HG03066 (cell line): ENCODE data around the gene HOXA3.

Experiments used
- ATAC-seq: cut with Tn5 transposase; IDR thresholded peaks from one replicate; pipeline ENCODE4 v1.9.1; 2021; ENCODE audit warnings: low read depth; ENCODE audit not compliant: unreplicated experiment

The HOXA3 gene

DNA sequence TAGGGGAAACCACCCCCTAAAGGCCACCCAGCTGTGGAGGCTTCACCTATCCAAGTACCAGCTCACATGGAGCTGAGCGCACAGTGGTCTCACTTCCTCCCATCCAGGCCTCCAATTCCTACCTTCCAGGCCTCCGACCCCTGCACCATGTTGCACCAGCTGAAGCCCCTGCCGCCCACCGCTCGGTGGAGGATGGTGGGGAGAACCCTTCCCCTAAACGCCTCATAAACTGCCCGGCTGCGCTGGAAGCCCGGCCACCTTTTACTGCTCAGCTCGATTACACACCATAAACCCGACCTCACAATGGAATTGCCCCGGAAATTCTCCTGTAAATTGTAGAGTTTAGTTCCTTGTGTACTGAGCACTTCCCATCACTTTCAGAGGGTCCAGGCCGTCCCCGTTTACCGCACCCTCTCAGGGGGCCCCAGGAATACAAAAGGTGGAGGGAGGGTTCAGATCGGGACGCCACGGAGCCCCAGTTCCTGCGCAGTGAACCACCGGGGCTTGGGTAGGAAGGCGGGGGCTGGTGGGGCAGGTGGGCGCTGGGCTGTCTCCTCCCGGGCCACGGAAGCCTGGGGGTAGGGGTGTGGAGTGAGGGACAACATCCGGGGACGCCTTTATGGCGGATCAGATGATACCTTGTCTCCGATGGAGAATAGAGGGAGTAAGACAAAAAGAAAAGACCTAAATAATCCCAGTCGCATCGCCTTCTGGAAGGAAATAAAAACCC, 5.5 kb upstream of the HOXA3 start:
- no peak for ATAC-seq

DNA sequence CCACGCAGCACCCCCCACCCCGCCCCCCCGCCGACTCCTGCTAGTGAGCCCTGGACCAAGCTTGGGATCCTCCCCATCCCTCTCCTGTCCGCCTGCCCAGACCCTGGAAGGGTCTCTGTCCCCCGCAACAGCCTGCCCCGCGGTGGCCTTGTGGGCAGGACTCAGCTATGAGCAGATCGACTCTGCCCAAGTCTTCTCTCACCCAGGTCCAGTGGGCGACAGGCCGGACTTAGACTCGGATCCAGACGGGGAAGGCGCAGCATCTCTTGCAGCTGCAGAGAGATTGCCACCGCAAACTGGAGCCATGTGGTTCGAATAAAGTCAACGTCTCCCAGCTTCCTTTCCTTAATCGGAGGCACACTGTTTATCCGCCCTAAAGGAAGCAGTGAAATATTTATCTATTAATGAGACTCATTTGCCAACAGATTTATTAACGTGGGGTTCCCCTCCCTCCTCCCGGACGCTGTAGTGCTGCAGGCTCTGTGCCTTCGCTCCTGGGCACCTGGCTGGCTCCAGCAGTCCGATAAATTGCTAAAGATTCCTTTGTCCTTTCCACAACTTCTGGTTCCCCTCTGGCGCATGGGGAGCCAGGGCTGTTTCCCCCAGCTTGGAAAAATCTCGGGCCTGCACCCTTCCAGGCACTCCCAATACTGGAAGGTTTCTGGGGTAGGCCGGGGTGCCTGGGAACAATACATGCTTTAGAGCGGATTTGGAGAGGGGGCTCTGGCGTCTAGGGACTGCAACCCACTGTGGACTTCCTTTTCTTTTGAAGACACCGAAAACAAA, 4.7 kb upstream of the HOXA3 start:
- ATAC-seq = no peak

DNA sequence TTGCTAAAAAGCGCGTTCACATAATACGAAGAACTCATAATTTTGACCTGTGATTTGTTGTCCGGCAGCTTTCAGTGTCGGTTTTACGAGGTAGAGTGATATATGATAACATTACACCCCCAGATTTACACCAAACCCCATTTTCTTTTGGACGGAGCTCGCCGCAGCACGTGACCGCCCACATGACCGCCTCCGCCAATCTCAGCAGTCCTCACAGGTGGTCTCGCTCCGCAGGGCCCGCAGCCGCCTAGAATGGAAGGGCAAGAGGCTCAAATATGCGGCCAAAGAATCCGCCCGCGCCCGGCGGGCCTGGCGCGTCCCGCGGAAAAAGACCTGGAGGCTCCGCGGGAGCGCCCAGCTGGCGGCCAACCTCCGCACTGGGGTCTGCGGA, 4.1 kb upstream of the HOXA3 start, which contains the start of gene HOXA7:
TSS of gene HOXA7 (minus strand) at position 168 of the 391 bp plus-strand sequence. CDS start at position 38, 130 bp downstream.
- no peak for ATAC-seq

DNA sequence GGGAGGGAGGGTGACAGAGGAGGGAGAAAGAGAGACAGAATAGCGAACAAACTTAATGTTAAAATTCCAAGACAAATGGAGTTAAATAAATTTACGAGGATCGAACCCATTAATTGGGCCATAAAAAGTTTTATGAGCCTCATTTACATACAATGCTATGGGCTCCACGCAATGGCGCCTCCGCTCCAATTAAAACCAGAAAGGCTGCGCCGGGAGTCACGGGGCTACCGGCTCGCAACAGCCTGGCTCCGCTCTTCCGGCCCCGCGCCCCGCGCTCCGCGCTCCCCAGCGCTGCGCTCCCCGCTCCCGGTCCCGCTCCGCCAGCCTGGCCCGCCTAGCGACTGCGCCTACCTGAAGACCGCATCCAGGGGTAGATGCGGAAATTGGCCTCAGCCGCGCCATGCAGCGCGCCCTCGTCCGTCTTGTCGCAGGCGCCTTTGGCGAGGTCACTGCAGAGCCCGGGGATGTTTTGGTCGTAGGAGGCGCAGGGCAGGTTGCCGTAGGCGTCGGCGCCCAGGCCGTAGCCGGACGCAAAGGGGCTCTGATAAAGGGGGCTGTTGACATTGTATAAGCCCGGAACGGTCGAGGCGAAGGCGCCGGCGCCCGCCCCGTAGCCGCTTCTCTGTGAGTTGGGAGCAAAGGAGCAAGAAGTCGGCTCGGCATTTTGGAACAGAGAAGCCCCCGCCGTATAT, 3.6 kb upstream of the HOXA3 start:
- no peak for ATAC-seq

DNA sequence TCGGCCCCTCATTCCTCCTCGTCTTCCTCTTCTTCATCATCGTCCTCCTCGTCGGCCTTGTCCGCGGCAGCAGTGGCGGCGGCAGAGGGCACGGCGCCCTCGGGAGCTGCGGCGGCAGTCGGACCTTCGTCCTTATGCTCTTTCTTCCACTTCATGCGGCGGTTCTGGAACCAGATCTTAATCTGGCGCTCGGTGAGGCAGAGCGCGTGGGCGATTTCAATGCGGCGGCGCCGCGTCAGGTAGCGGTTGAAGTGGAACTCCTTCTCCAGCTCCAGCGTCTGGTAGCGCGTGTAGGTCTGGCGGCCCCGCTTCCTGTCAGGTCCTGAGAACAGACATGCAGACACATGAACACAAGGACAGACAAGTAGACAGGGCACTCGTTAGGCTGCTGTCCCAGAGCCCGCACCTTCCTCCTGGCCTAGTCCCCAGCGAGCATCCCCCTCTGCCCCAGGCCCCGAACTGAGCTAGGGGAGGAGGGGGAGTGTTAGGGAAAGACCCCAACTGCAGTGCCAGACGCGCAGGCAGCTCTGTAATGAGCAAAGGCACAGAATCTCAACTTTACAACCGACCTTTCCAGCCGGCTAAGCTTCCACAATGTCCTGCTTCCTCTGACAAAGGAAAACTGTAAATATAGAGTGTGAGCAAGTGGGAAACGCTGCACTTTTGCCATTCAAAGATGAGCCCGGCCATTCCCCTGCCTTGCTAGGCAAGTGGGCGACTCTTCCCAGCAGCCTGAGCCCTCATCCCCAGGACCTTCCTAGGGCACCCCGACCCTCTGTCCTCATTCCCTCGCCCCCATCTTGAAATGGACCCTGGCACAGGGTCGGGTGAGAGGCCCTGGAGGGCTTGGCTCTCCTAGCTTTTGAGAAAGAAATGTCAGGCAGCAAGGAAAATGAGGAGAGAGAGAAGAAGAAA, 2.8 kb upstream of the HOXA3 start:
- ATAC-seq = no peak

DNA sequence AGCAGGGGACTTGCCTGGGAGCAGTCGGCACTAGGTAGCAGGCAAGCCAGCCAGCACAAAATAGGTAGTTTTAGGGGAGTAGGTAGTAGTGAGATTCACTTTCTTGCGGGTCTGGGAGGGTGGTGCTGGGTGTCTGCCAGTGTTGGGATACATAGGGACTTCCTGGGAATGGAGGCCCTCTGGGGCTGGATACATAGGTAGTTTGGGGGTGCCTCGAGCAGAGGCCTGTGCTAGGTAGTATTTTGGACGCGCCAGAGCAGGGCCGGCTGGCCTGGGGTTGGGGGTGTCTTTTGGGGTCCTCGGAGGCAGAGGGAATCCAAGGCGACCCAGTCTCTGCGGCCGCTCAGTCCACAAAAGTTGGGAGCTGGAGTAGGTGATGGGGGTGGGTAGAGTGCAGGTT, 2.0 kb upstream of the HOXA3 start:
- no peak for ATAC-seq

DNA sequence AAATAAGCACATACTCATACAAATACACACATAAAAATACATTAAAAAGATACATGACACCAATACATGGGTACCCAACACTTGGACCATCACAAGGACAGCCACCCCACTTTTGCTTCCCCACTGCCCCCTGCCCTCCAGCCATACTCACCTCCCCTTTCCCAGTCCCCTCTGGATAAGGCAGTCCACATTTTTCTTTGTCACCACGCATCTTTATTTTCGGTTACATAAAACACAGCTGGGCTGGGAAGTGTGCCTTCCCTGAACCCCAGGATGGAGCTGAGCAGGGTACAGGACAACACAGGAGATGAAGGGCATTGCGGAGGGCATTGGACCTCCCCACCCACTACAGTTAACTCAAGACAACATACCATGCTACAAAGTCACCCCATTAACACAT, 1.1 kb upstream of the HOXA3 start:
- ATAC-seq = no peak

DNA sequence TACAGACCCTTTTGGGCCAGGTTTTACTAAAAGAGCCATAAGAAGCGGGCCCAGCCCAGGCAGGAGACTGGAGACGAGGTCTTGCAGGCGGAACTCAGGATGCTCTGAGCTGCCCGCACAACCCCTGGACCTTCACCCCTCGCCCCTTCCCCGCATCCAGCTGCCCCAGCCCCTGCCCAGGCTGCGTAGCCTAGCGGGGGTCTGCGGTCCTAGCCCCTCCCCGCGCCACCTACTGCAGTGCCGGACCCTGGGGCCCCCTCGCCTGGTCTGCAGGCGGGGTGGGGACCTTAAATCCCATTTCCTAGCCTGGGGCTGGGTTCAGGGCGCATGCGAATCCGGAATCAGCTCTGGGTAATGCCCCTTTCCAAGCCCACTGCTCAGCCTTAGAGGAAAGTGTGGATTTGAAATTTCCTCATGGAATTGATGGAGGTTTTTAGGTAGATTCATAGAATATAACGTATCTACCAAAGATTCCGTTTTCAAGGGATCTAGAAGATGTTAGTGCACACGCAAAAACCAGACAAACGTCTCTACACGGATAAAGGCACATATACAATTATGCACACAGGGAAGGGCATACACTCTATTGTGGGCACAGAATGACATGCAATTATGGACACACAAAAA, 546 bp upstream of the HOXA3 start:
- no peak for ATAC-seq

DNA sequence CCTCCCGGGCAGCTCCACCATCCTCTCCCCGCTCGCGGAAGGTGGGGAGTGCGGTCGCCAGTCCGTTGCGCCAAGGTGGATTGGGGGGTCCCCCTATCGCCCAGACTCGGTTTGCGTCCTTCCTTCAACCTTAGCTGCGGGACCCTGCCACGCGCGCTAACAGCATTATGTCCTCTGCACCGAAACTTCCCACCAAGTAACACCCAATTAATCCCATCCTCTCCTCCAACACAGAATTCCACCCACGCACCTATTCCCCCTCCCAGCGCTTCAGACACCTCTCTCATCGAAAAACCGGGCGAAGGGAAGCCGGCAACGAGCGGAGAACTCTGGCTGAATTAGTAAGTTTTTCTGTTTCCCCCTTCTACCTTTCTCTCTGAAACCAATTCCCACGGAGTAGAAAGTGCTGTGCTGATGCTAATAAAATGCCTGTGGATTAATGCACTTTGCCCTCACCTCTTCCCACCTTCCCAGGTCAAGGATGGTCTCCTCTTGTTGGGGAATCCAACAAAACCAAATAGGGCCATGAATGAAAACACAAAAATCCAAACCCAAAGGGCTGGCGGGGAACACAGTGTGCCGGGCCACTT, 947 bp downstream of the HOXA3 start:
- no peak for ATAC-seq

DNA sequence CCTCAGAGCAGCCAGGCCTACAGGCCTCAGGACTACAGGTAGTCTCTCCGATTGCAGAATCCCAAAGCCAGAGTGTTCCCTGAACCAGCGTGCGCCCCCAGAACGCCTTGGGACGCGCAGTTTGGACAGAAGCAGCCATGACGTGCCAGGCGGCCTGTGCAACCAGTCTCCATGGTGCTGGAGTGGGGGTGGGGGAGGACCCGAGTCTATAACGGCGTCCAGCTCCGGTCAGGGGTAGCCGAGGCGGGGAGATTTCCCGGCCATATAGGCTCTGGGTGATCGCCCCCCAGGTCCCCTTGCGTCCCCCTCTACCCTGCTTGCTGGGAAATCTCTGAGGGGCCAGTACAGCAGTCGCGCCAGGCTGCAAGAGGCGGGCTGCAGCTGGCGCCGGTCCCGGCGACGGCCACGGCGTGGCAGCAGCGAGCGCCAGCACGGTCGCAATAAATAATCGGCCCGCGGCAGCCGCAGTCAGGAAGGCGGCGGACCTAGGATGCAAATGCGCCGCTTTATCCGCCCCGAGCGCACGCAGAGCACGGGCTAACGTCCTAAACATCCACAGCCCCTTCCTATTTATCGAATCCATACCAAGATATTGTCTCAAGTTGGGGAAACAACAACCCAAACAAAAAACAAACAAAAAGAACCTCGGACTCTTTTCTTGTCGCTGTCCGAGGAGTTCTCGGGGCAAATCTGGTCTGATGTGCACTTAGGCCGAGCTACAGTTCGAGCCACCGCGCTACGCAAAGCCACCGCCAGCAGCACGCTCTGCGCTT, 1.6 kb downstream of the HOXA3 start:
- peak; percentile 71 for ATAC-seq

DNA sequence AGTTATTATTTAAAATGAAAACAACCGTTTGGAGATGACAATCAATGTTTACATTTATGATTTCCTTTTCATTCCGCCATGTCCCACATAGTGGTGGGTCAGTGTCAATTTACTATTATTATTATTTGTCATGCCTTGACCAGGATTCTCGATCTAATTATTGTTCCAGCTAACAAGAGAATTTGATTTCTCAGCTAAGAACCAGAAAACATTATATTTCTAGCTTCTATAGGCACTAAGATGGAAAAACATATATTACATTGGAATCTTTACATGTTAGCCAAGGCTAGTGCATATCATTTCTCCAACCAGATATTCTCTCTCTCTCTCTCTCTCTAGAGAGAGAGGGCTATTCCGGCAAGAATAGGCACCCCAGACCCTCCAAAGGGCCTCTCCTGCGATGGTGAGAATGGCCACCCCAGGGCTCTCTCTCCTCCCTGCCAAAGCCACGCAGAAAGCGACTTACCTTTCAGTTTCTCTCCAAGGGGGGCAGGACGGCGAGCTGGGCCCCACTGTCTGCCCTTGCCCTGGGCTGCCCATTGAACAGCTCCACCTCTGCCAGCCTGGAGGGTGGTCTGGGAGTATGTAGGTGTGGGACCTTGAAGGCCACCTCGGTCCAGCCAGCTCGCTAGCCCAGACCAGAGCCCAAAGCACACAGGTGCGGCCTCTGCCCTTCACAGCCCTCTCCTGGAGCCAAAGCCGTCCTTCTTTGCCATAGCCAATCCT, 2.4 kb downstream of the HOXA3 start:
- peak; percentile 10 for ATAC-seq

DNA sequence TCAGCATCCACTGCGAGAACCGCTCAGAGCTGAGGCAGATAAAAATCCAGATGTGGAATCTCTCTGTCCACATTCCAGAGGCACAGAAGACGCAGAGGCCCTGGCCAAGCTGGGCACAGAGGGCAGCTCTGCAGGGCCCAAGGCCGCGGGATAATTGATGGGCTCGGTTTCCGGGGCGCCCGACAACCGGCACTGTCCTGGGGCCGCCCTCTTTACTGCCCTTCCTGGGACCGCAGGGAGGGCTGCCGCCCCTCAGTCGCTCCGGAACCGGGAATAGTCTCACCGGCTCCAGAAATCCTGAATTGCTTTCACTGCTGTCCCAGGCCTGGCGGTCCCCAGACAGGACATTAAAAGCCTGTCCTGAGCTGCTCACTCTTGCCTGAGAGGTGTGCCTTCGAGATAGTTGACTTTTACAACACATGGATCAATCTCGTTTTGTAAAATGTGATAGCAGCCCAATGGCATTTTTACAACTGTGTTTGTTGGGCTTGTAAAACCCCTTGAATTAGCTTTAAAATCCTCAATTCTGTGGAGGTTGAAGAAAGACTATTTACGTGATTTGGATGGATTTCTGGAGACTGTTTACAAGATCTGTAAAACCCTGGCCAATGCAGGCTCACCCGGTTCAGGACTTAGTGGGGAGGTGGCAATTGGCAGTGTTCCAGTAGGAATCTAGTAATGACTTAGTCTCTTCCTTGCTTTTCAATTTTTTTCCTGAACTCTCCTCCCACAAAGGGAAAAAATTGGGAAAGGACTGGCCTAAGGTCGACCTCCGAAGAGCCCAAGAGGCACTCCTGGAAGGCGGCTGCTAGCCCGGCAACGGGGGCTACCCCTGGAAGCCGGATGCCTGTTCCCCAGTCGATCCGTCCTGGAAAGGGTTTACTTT, 3.4 kb downstream of the HOXA3 start:
- no peak for ATAC-seq

DNA sequence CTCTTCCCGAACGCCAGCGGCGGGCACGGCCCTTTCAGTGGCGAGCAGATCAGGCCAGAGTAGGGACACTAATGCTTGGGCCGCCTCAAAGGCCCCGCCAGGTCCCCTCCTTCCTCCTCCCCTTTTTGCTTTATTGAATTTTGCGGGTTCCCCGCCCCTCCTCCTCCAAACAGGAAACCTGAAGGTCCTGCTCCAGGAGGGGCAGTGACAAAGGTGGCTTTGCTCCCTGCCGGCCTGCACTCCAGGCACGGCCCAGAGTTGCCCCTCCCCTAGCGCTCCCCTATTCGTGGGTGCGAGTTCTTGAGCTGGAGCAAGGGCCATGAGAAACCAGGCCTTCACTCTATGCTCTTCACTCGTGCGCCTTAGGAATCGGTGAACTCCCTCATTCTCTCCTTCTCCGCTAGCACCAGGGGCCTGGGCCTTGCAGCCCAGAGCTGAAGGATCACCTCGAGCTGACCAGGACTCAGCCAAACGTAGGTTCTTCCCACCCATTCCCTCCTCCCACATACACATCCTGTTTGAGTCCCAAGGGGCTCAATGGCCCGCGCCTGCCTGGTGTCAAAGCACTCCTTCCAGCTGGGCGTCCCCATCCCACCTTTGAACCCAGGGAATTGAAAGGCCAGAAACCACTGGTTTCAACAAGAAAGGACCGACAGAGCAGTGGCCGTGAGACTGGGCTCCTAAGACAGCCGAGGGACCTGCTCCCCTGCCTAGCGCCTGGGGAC, 4.2 kb downstream of the HOXA3 start:
- ATAC-seq = no peak

DNA sequence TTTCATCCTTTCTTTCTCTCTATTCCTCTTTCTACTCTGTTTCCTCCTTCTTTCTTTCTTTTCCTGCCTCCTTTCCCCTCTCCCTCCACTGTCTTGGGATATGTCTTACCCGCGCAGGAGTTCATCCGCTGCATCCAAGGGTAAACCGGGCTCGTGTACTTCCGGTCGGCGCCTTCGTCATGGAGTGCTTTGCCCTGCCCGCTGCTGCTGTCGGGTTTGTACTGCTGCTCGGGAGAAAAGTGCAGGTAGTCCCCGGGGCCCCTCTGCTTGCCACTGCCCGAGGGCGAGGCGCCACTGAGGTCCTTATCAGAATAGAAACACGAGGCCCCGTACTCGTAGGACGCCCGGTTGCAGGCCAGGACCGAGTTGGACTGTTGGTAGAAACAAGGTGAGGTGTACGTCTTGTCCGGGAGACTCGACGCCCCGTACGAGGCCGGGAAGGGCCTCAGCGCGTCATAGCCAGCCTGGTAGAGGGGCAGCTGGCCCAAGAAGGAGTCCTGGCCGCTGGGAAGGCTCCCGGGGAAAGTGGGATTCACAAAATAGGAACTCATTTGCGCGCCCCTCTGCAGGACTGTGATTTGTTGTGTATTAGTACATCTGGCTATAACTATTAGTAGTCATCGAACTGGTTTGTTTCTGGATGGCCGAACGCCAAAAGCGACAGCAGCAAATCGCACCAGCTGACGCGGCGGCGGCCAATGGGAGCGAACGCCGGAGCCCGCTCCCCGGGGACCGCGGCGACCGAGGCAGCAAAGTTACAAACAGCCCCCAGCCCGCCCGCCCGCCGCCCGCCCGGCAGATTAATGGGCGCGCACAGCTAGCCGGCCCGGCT, 5.0 kb downstream of the HOXA3 start, which contains the start of gene HOXA6:
TSS of gene HOXA6 (minus strand) at position 576 of the 832 bp plus-strand sequence. CDS start at position 551, 25 bp downstream.
- ATAC-seq = no peak

DNA sequence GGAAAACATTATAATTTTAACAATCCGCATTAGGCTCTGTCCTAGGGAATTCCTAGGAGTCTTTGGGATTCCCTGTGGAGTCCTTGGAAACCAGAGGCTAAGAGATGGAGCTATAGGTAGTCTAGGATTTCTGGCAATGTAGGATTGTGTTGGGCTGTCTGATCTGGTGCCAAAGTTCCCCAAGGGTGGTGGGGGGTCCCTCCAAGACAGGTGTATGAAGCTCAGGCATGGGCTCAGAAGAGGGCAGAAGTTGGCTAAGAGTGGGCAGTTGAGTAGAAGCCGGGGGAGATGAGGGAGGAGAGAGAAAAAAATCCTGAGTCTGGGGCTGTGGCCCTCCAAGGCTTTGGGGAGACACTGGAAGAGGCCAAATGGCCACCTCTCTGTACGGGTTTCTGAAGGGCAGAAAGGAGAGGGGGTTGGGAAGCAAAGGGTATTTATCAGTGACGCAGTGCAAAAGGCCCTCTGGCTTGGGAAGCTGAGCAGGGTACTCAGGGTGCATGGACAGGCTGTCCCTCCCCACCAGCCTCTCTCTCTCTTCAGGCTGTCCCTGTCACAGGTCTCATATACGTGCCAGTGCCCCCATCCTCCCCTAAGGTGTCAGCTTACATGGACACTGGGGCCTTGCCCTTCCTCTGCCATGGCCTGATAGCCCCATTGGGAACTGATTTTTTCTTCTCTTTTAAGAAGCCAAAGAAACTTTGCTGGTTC, 5.7 kb downstream of the HOXA3 start:
- no peak for ATAC-seq
